GM12878 (cell line): ENCODE results near the gene GLI1. TPM values are rescaled to one million over a fixed set of nuclear protein-coding genes. Genes with fewer than 3 reads are reported as not detected.

Experiments
- ATF7 ChIP-seq: fragments of 450-650 bp; IDR thresholded peaks from 2 replicates; pipeline ENCODE4 v1.6.1; 2016; ENCODE audit warnings: low read depth, mild to moderate bottlenecking
- BACH1 ChIP-seq: fragments of 450-650 bp; IDR thresholded peaks from 2 replicates; pipeline ENCODE4 v1.6.1; 2017; ENCODE audit warnings: mild to moderate bottlenecking, borderline replicate concordance
- CHD1 ChIP-seq: IDR thresholded peaks from 2 replicates; pipeline ENCODE4 v1.6.1; 2012; ENCODE audit warnings: low read depth, low read length, improper control_type of control experiment
- CREM ChIP-seq: IDR thresholded peaks from 2 replicates; pipeline ENCODE4 v1.6.1; 2014; ENCODE audit warnings: antibody characterized with exemption, low read depth
- ETV6 ChIP-seq, 2 experiments: fragments of 450-650 bp in 1 of 2; IDR thresholded peaks in 1 of 2; conservative IDR thresholded peaks in 1 of 2; 2 replicates each; pipeline ENCODE4 v1.6.1; 2014; ENCODE audit warnings: antibody characterized with exemption in 1 of 2, borderline replicate concordance in 1 of 2, low read depth in 1 of 2, mild to moderate bottlenecking in 1 of 2, moderate library complexity in 1 of 2
- FOS ChIP-seq: IDR thresholded peaks from 3 replicates; pipeline ENCODE4 v1.6.1; 2011; ENCODE audit warnings: borderline replicate concordance; ENCODE audit not compliant: insufficient read length; ENCODE audit errors: extremely low read depth
- GABPA ChIP-seq: IDR thresholded peaks from 2 replicates; pipeline ENCODE4 v1.6.1; 2014; ENCODE audit warnings: antibody characterized with exemption, low read depth, mild to moderate bottlenecking, inconsistent platforms
- KAT2A ChIP-seq: conservative IDR thresholded peaks from 2 replicates; pipeline ENCODE4 v1.6.1; 2011; ENCODE audit warnings: low read depth, low read length; ENCODE audit not compliant: control insufficient read depth
- NBN ChIP-seq: fragments of 450-650 bp; IDR thresholded peaks from 2 replicates; pipeline ENCODE4 v1.6.1; 2016
- NRF1 ChIP-seq: conservative IDR thresholded peaks from 2 replicates; pipeline ENCODE4 v1.6.1; 2011; ENCODE audit warnings: mild to moderate bottlenecking, low read depth, low read length, improper control_type of control experiment
- PAX8 ChIP-seq: fragments of 450-650 bp; IDR thresholded peaks from 2 replicates; pipeline ENCODE4 v1.6.1; 2017; ENCODE audit warnings: mild to moderate bottlenecking, moderate library complexity
- RB1 ChIP-seq: fragments of 450-650 bp; formaldehyde crosslinking; IDR thresholded peaks from 2 replicates; pipeline ENCODE4 v1.6.1; 2017; ENCODE audit warnings: mild to moderate bottlenecking, borderline replicate concordance
- RUNX3 ChIP-seq: IDR thresholded peaks from 2 replicates; pipeline ENCODE4 v1.6.1; 2012; ENCODE audit warnings: low read length, inconsistent platforms
- SMAD1 ChIP-seq: fragments of 450-650 bp; IDR thresholded peaks from 2 replicates; pipeline ENCODE4 v1.6.1; 2018; ENCODE audit warnings: mild to moderate bottlenecking, low read depth; ENCODE audit not compliant: partially characterized antibody
- STAT1 ChIP-seq: fragments of 450-650 bp; conservative IDR thresholded peaks from 2 replicates; pipeline ENCODE4 v1.6.1; 2014; ENCODE audit warnings: antibody characterized with exemption, mild to moderate bottlenecking
- STAT3 ChIP-seq: IDR thresholded peaks from 2 replicates; pipeline ENCODE4 v1.6.1; 2011; ENCODE audit warnings: low read depth, low read length, improper control_type of control experiment
- TAF1 ChIP-seq: IDR thresholded peaks from 2 replicates; pipeline ENCODE4 v1.6.1; 2011; ENCODE audit warnings: mild to moderate bottlenecking, low read depth, low read length, borderline replicate concordance
- TARDBP ChIP-seq: IDR thresholded peaks from 2 replicates; pipeline ENCODE4 v1.6.1; 2016; ENCODE audit warnings: borderline replicate concordance
- TCF12 ChIP-seq: IDR thresholded peaks from 2 replicates; pipeline ENCODE4 v1.6.1; 2011; ENCODE audit warnings: low read depth, mild to moderate bottlenecking, low read length
- ZNF207 ChIP-seq: fragments of 450-650 bp; IDR thresholded peaks from 2 replicates; pipeline ENCODE4 v1.6.1; 2014; ENCODE audit warnings: antibody characterized with exemption, mild to moderate bottlenecking, borderline replicate concordance
- polyA plus RNA-seq, 11 experiments: library from polyadenylated mRNA; depleted of rRNA in 4 of 11; unstranded in 6 of 11; stranded (reverse) in 5 of 11; fragments of >200 nt; fragmentation: Nextera tagmentation in 4 of 11; fragmentation: Illumina TruSeq in 1 of 11; extraction: Ambion mirVana in 4 of 11; extraction: Trizol in 1 of 11; gene quantifications; 1 replicate in 1 of 11; 2 replicates in 10 of 11; pipeline versions ENCODE4 v1.2.1 to v1.2.3, GENCODE V29; 2011 to 2016; ENCODE audit warnings: inconsistent platforms in 2 of 11, missing spikeins in 2 of 11, low read depth in 1 of 11
- total RNA-seq, 4 experiments: library from RNA; depleted of rRNA in 3 of 4; stranded (reverse); fragments of >200 nt in 3 of 4; fragmentation: Illumina TruSeq in 1 of 4; extraction: Trizol in 1 of 4; gene quantifications; 2 replicates each; pipeline versions ENCODE4 v1.2.1 to v1.2.3, GENCODE V29; 2013 to 2021
- TF ChIP-seq, protein P1 (sequence below): fragments of 450-650 bp; IDR thresholded peaks from 2 replicates; pipeline ENCODE4 v1.6.1; 2017; ENCODE audit warnings: low read depth, mild to moderate bottlenecking, moderate library complexity
- TF ChIP-seq, protein P2 (sequence below): IDR thresholded peaks from 2 replicates; pipeline ENCODE4 v1.6.1; 2011; ENCODE audit warnings: borderline replicate concordance, low read depth, mild to moderate bottlenecking, moderate library complexity, mixed read lengths, low read length; ENCODE audit not compliant: insufficient read depth; ENCODE audit errors: extremely low read length
- TF ChIP-seq, protein P3 (sequence below): IDR thresholded peaks from 2 replicates; pipeline ENCODE4 v1.6.1; 2012; ENCODE audit warnings: low read depth, low read length, improper control_type of control experiment
- TF ChIP-seq, protein P4 (sequence below): fragments of 450-650 bp; IDR thresholded peaks from 2 replicates; pipeline ENCODE4 v1.6.1; 2018; ENCODE audit warnings: borderline replicate concordance, mild to moderate bottlenecking; ENCODE audit not compliant: partially characterized antibody

Gene GLI1
- total and polyA plus RNA-seq, 10 of the 15 experiments (the other 5 are each of a cell fraction or from before 2014, with no cell fraction given): 0.27 to 1.2 (median 0.49) TPM

DNA sequence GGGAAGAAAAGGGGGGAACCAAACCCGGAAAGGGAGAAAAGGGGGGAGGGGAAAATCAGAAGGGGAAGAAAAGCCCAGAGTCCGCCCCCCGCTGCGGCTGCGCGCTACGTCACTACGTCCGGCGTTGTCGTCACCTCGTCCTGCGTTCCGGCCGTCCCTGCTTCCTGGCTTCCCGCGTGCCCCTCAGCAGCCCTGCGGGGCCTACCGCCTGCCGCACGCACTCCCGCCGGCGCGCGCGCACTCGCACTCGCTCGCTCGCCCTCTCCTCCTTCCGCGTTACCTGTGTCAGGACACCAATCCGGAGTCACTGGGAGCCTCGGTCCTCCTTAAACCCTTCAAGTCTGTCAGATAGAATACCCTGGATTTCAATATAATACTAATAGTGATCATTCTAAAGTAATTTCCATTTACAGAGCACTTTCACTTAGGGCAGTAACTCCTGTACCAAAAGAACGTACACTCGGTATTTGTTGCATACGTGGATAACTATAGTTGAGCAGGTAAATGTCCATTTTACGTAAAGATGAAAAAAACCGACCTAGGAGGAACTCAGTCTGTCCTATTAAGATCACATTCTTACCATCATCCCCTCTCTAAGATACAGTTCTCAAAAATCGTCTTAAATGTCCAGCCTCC, 28.5 kb upstream of the GLI1 start, which contains the start of gene R3HDM2 (continued):
- TF ChIP-seq, protein P1, sequence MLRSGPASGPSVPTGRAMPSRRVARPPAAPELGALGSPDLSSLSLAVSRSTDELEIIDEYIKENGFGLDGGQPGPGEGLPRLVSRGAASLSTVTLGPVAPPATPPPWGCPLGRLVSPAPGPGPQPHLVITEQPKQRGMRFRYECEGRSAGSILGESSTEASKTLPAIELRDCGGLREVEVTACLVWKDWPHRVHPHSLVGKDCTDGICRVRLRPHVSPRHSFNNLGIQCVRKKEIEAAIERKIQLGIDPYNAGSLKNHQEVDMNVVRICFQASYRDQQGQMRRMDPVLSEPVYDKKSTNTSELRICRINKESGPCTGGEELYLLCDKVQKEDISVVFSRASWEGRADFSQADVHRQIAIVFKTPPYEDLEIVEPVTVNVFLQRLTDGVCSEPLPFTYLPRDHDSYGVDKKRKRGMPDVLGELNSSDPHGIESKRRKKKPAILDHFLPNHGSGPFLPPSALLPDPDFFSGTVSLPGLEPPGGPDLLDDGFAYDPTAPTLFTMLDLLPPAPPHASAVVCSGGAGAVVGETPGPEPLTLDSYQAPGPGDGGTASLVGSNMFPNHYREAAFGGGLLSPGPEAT: peak; percentile 50; the same call in 1 of the 2 replicates
- TF ChIP-seq ZNF207: peak; percentile 84; the same call in 1 of the 2 replicates
- TF ChIP-seq, protein P2, sequence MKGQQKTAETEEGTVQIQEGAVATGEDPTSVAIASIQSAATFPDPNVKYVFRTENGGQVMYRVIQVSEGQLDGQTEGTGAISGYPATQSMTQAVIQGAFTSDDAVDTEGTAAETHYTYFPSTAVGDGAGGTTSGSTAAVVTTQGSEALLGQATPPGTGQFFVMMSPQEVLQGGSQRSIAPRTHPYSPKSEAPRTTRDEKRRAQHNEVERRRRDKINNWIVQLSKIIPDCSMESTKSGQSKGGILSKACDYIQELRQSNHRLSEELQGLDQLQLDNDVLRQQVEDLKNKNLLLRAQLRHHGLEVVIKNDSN: no peak
- no peak for TF ChIP-seq GABPA
- peak; percentile 84 for TF ChIP-seq SMAD1
- no peak for TF ChIP-seq KAT2A
- TF ChIP-seq, protein P3, sequence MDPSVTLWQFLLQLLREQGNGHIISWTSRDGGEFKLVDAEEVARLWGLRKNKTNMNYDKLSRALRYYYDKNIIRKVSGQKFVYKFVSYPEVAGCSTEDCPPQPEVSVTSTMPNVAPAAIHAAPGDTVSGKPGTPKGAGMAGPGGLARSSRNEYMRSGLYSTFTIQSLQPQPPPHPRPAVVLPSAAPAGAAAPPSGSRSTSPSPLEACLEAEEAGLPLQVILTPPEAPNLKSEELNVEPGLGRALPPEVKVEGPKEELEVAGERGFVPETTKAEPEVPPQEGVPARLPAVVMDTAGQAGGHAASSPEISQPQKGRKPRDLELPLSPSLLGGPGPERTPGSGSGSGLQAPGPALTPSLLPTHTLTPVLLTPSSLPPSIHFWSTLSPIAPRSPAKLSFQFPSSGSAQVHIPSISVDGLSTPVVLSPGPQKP: peak; percentile 9; the same call in 1 of the 2 replicates
- peak; percentile 71; the same call in 1 of the 2 replicates for TF ChIP-seq STAT1
- TF ChIP-seq NBN: peak; percentile 67; the same call in 1 of the 2 replicates
- TF ChIP-seq TCF12: 0 out of 2 replicates have a peak, but pooled peaks have one; percentile 48
- peak; percentile 27; the same call in 1 of the 2 replicates for TF ChIP-seq NRF1
- TF ChIP-seq RB1: peak; percentile 68; the same call in 1 of the 2 replicates
- TF ChIP-seq, protein P4, sequence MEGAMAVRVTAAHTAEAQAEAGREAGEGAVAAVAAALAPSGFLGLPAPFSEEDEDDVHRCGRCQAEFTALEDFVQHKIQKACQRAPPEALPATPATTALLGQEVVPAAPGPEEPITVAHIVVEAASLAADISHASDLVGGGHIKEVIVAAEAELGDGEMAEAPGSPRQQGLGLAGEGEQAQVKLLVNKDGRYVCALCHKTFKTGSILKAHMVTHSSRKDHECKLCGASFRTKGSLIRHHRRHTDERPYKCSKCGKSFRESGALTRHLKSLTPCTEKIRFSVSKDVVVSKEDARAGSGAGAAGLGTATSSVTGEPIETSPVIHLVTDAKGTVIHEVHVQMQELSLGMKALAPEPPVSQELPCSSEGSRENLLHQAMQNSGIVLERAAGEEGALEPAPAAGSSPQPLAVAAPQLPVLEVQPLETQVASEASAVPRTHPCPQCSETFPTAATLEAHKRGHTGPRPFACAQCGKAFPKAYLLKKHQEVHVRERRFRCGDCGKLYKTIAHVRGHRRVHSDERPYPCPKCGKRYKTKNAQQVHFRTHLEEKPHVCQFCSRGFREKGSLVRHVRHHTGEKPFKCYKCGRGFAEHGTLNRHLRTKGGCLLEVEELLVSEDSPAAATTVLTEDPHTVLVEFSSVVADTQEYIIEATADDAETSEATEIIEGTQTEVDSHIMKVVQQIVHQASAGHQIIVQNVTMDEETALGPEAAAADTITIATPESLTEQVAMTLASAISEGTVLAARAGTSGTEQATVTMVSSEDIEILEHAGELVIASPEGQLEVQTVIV: peak; percentile 54
- TF ChIP-seq STAT3: no peak
- TF ChIP-seq ETV6 (conservative IDR thresholded peaks at IDR 0.05 in 1 of 2, IDR thresholded peaks at IDR 0.05 in 1 of 2; ENCODE audit: borderline replicate concordance in 1 of 2, low read depth in 1 of 2): peak in 1 of 2 experiments; percentile 49; a peak in 2 of 4 replicates
- TF ChIP-seq PAX8: peak; percentile 81; the same call in 1 of the 2 replicates
- TF ChIP-seq FOS: no peak
- TF ChIP-seq BACH1: peak; percentile 23; the same call in 1 of the 2 replicates
- peak; percentile 76; the same call in 1 of the 2 replicates for TF ChIP-seq TARDBP
- TF ChIP-seq TAF1: peak; percentile 78; the same call in 1 of the 2 replicates
- TF ChIP-seq CHD1: no peak
- TF ChIP-seq RUNX3: peak; percentile 44
- peak; percentile 41; the same call in 1 of the 2 replicates for TF ChIP-seq ATF7
- TF ChIP-seq CREM: peak; percentile 93
